ENCODE measurements around the gene COQ2. TPM values are rescaled to one million over a fixed set of nuclear protein-coding genes. Genes with fewer than 3 reads are reported as not detected.
"Not testable (repeated sequence)": the region's sequence is repeated elsewhere in the genome, so short reads cannot be mapped to it uniquely, and the experiment has no call there.

The COQ2 gene
- total RNA-seq, 2 donors from 2014 or later = 2.1 to 4.6 TPM

GRCh38 chr4:83234902-83235644 lies 49.5 kb downstream of the COQ2 start:
- H3K4me1 ChIP-seq = no peaks in the 10 kb centered on the region
- H3K27ac ChIP-seq = no peak overlapping the region
- no peaks in the 10 kb centered on the region for H3K36me3 ChIP-seq (replicated peaks in 1 of 2; ENCODE audit: insufficient read depth in 1 of 2, low read depth in 2 of 2)
- no peak for ATAC-seq
- no peak overlapping the region for H3K4me3 ChIP-seq
- intact Hi-C loops (cut with DNase I) = no loop called here
- DNase-seq = no peak
- H3K27me3 ChIP-seq = no peaks in the 10 kb centered on the region
- no peak for TF ChIP-seq POLR2A (IDR thresholded peaks at IDR 0.05)
- TF ChIP-seq, protein P1, sequence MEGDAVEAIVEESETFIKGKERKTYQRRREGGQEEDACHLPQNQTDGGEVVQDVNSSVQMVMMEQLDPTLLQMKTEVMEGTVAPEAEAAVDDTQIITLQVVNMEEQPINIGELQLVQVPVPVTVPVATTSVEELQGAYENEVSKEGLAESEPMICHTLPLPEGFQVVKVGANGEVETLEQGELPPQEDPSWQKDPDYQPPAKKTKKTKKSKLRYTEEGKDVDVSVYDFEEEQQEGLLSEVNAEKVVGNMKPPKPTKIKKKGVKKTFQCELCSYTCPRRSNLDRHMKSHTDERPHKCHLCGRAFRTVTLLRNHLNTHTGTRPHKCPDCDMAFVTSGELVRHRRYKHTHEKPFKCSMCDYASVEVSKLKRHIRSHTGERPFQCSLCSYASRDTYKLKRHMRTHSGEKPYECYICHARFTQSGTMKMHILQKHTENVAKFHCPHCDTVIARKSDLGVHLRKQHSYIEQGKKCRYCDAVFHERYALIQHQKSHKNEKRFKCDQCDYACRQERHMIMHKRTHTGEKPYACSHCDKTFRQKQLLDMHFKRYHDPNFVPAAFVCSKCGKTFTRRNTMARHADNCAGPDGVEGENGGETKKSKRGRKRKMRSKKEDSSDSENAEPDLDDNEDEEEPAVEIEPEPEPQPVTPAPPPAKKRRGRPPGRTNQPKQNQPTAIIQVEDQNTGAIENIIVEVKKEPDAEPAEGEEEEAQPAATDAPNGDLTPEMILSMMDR (IDR thresholded peaks at IDR 0.05) = no peak
- no peaks in the 10 kb centered on the region for H3K9me3 ChIP-seq
- 69 to 79% methylated on average over 4 of the region's 4 CpGs for WGBS, 2 donors

DNA sequence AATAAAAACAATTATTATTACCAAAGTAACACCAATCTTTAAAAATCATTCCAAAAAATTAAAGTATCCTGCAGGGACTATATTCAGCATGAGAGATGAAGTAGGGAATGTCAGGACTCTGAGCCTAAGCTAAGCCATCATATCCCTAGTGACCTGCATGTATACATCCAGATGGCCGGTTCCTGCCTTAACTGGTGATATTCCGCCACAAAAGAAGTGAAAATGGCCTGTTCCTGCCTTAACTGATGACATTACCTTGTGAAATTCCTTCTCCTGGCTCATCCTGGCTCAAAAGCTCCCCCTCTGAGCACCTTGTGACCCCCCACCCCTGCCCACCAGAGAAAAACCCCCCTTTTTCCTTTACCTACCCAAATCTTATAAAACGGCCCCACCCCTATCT lies 50.2 kb downstream of the COQ2 start:
- H3K36me3 ChIP-seq (replicated peaks in 1 of 2; ENCODE audit: insufficient read depth in 1 of 2, low read depth in 2 of 2); H3K27me3 ChIP-seq; H3K27ac ChIP-seq; DNase-seq; H3K9me3 ChIP-seq; H3K4me1 ChIP-seq; intact Hi-C loops (cut with DNase I); ATAC-seq; H3K4me3 ChIP-seq: not testable (repeated sequence)
- 83 to 87% methylated on average over 3 of the region's 3 CpGs for WGBS, 2 donors

DNA sequence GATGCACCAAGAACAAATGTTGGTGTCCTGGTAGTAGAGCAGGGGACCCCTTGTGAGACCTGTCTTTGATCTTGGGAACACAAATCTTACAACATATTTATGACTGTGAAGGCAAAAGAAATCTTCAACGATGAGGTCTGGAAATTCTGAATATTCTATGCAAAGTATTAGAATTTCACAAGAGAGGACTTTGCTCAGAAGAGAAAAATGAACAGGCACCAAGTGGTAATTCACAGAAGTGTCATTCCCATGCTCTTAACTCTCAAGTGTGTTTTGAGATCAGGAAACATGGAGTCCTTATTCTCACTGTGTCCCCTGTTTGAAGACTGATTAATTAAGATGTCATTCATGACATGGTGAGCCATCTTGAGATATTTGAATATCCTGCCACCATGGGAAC lies 52.5 kb downstream of the COQ2 start:
- WGBS, 2 donors = 57 to 72% methylated on average over 1 of the region's 1 CpG
- Histone ChIP-seq H3K36me3 (replicated peaks in 1 of 2; ENCODE audit: insufficient read depth in 1 of 2, low read depth in 2 of 2) (no peaks in the 10 kb centered on the region), H3K4me3 (no peak overlapping the region), H3K9me3 (no peaks in the 10 kb centered on the region), H3K27ac (no peak overlapping the region), H3K4me1 (no peaks in the 10 kb centered on the region), H3K27me3 (no peaks in the 10 kb centered on the region)
- DNase-seq = no peak
- no peak for ATAC-seq
- intact Hi-C loops (cut with DNase I) = no loop called here
- TF ChIP-seq, protein P1 (IDR thresholded peaks at IDR 0.05) = no peak
- no peak for TF ChIP-seq POLR2A (IDR thresholded peaks at IDR 0.05)

DNA sequence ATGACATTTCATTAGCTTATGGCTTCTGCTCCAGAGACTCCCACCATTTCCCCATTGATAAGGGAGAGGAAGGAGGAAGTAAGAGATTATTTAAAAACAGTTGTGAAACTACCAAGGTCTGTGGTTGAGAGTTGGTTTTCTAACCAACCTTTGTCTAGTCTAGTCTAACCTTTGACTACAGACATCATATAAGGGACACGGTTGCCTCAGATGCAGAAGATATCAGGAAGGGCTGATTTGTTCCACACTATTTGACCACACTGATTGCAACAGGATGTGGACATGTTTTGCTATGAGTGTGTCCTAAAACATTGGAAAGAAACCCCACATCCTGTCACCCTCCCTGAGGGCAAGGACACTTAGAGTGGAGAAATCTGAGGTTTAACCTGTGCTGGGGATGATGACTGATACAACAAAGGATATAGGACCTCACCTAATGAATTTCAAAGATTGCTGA lies 53.0 kb downstream of the COQ2 start:
- ATAC-seq = no peak
- peak in 1 of 4 donors; percentile 15 for DNase-seq

GRCh38 chr4:83230928-83231327 lies 53.7 kb downstream of the COQ2 start:
- TF ChIP-seq, protein P1 (IDR thresholded peaks at IDR 0.05) = no peak
- TF ChIP-seq POLR2A (IDR thresholded peaks at IDR 0.05) = no peak
- no peak for ATAC-seq
- H3K27ac ChIP-seq = no peak overlapping the region
- no peaks in the 10 kb centered on the region for H3K9me3 ChIP-seq
- H3K4me3 ChIP-seq = no peak overlapping the region
- no peaks in the 10 kb centered on the region for H3K36me3 ChIP-seq (replicated peaks in 1 of 2; ENCODE audit: insufficient read depth in 1 of 2, low read depth in 2 of 2)
- H3K4me1 ChIP-seq = no peaks in the 10 kb centered on the region
- intact Hi-C loops (cut with DNase I) = no loop called here
- no peak for DNase-seq
- WGBS, 2 donors = 66 to 68% methylated on average over 3 of the region's 3 CpGs
- no peaks in the 10 kb centered on the region for H3K27me3 ChIP-seq

More for the DNA sequence above, 53.0 kb downstream of the COQ2 start:
- no peak overlapping the region for H3K4me3 ChIP-seq
- TF ChIP-seq, protein P1 (IDR thresholded peaks at IDR 0.05) = no peak
- no peak for TF ChIP-seq POLR2A (IDR thresholded peaks at IDR 0.05)
- no peaks in the 10 kb centered on the region for H3K9me3 ChIP-seq
- intact Hi-C loops (cut with DNase I) = no loop called here
- H3K36me3 ChIP-seq (replicated peaks in 1 of 2; ENCODE audit: insufficient read depth in 1 of 2, low read depth in 2 of 2) = no peaks in the 10 kb centered on the region
- 76 to 87% methylated on average over 1 of the region's 1 CpG for WGBS, 2 donors
- H3K27me3 ChIP-seq = no peaks in the 10 kb centered on the region
- H3K27ac ChIP-seq = no peak overlapping the region
- H3K4me1 ChIP-seq = no peaks in the 10 kb centered on the region
